SK-N-SH (cell line): Measurements from ENCODE around the gene IMMP1L. TPM values are rescaled to one million over a fixed set of nuclear protein-coding genes. Genes with fewer than 3 reads are reported as not detected.

Source experiments
- CTCF ChIA-PET: fragments of 300-600, 350-600 bp; formaldehyde crosslinking; extraction: SDS; loops from one replicate; lab custom pipeline; 2021; lab: Yijun Ruan, JAX
- POLR2A ChIA-PET: fragments of 350-600 bp; sonication (Branson Sonifier 250); formaldehyde crosslinking; extraction: SDS; loops from one replicate; lab custom pipeline; 2020; ENCODE audit warnings: antibody characterized with exemption, inconsistent platforms; lab: Yijun Ruan, JAX
- DNase-seq: peaks from one replicate; pipeline ENCODE4 v3.0.0; 2012
- H2AFZ ChIP-seq: fragments of 200-600 bp; sonication (generic); 2 replicates; pipeline ENCODE4 v1.8.1; 2016; ENCODE audit warnings: antibody characterized with exemption, mild to moderate bottlenecking, low read depth
- H3F3A ChIP-seq: fragments of 200-600 bp; sonication (generic); replicated peaks from 2 replicates; pipeline ENCODE3; 2016; ENCODE audit warnings: antibody characterized with exemption, mild to moderate bottlenecking; ENCODE audit not compliant: insufficient read depth
- H3K27ac ChIP-seq, 2 experiments: fragments of 200-500 bp in 1 of 2; fragments of 200-600 bp in 1 of 2; sonication (Bioruptor generic) in 1 of 2; sonication (generic), shearing (Covaris generic) in 1 of 2; 2 replicates each; pipeline versions ENCODE4 v1.5.1 to v1.6.1; 2014 to 2016; ENCODE audit warnings: low read depth in 2 of 2, inconsistent platforms in 1 of 2, low read length in 1 of 2, mild to moderate bottlenecking in 1 of 2, mixed read lengths in 1 of 2
- H3K27me3 ChIP-seq: fragments of 200-600 bp; sonication (generic), shearing (Covaris generic); 2 replicates; pipeline ENCODE4 v1.6.1; 2016; ENCODE audit warnings: mixed run types; ENCODE audit not compliant: insufficient read depth
- H3K36me3 ChIP-seq, 2 experiments: fragments of 200-500 bp in 1 of 2; fragments of 200-600 bp in 1 of 2; sonication (Bioruptor generic) in 1 of 2; sonication (generic) in 1 of 2; replicated peaks in 1 of 2; 2 replicates each; pipeline versions ENCODE3 to v1.5.1; 2014 to 2016; ENCODE audit warnings: low read length in 1 of 2, mild to moderate bottlenecking in 1 of 2; ENCODE audit not compliant: insufficient read depth in 2 of 2, control insufficient read depth in 1 of 2
- H3K4me1 ChIP-seq, 2 experiments: fragments of 200-500 bp in 1 of 2; fragments of 200-600 bp in 1 of 2; sonication (Bioruptor generic) in 1 of 2; sonication (generic), shearing (Covaris generic) in 1 of 2; 2 replicates each; pipeline versions ENCODE4 v1.5.1 to v1.6.1; 2014 to 2016; ENCODE audit warnings: low read depth in 1 of 2, low read length in 1 of 2, mixed run types in 1 of 2; ENCODE audit not compliant: insufficient read depth in 2 of 2, control insufficient read depth in 1 of 2
- H3K4me2 ChIP-seq: fragments of 200-600 bp; sonication (generic), shearing (Covaris generic); 2 replicates; pipeline ENCODE4 v1.6.1; 2017; ENCODE audit warnings: mixed run types
- H3K4me3 ChIP-seq, 2 experiments: fragments of 200-500 bp in 1 of 2; fragments of 200-600 bp in 1 of 2; sonication (Bioruptor generic) in 1 of 2; sonication (generic), shearing (Covaris generic) in 1 of 2; 2 replicates each; pipeline versions ENCODE4 v1.5.1 to v1.8.1; 2014 to 2016; ENCODE audit warnings: low read depth in 2 of 2, inconsistent platforms in 1 of 2, low read length in 1 of 2, mild to moderate bottlenecking in 1 of 2, mixed read lengths in 1 of 2, moderate library complexity in 1 of 2
- H3K79me2 ChIP-seq: fragments of 200-600 bp; sonication (generic); 2 replicates; pipeline ENCODE4 v1.8.1; 2017; ENCODE audit warnings: mild to moderate bottlenecking; ENCODE audit not compliant: insufficient read depth
- H3K9ac ChIP-seq: fragments of 200-600 bp; sonication (generic); 2 replicates; pipeline ENCODE4 v1.6.1; 2017; ENCODE audit warnings: mixed run types
- H3K9me2 ChIP-seq: fragments of 200-600 bp; sonication (generic); 2 replicates; pipeline ENCODE4 v1.6.1; 2017; ENCODE audit warnings: mixed run types
- H3K9me3 ChIP-seq: fragments of 200-600 bp; sonication (generic); 2 replicates; pipeline ENCODE4 v1.6.1; 2017; ENCODE audit warnings: mixed run types, mild to moderate bottlenecking, moderate library complexity
- H4K20me1 ChIP-seq: fragments of 200-600 bp; sonication (generic); 2 replicates; pipeline ENCODE4 v1.6.1; 2017; ENCODE audit warnings: mild to moderate bottlenecking, mixed run types; ENCODE audit not compliant: insufficient read depth
- EP300 ChIP-seq, 2 experiments: IDR thresholded peaks; 2 replicates each; pipeline versions ENCODE4 v1.4.0 to v1.6.1; 2012; ENCODE audit warnings: borderline replicate concordance in 1 of 2, low read depth in 1 of 2, low read length in 1 of 2
- EZH2phosphoT487 ChIP-seq: fragments of 200-600 bp; sonication (generic); IDR thresholded peaks from 2 replicates; pipeline ENCODE4 v1.6.1; 2017; ENCODE audit warnings: low read depth, mixed run types, mild to moderate bottlenecking, antibody characterized with exemption, moderate library complexity, borderline replicate concordance
- FOSL2 ChIP-seq: IDR thresholded peaks from 2 replicates; pipeline ENCODE4 v1.4.0; 2012; ENCODE audit warnings: low read depth, mild to moderate bottlenecking, moderate library complexity, borderline replicate concordance
- FOXJ3 ChIP-seq: sonication (generic); formaldehyde crosslinking; IDR thresholded peaks from 2 replicates; pipeline ENCODE4 v1.5.1; 2020; ENCODE audit warnings: mild to moderate bottlenecking, missing genetic modification reagents
- GABPA ChIP-seq: IDR thresholded peaks from 2 replicates; pipeline ENCODE4 v1.4.0; 2012; ENCODE audit warnings: low read depth, mild to moderate bottlenecking
- GATA2 ChIP-seq: sonication (generic); formaldehyde crosslinking; IDR thresholded peaks from 2 replicates; pipeline ENCODE4 v1.5.0; 2020; ENCODE audit warnings: mild to moderate bottlenecking, missing genetic modification reagents
- IRF3 ChIP-seq: fragments of 150-350 bp; IDR thresholded peaks from 2 replicates; pipeline ENCODE4 v1.6.1; 2016; ENCODE audit warnings: mild to moderate bottlenecking, low read depth, low read length
- MAX ChIP-seq: IDR thresholded peaks from 2 replicates; pipeline ENCODE4 v1.4.0; 2012; ENCODE audit warnings: low read depth
- POLR2AphosphoS5 ChIP-seq: IDR thresholded peaks from 2 replicates; pipeline ENCODE4 v1.6.1; 2012; ENCODE audit warnings: low read depth, low read length
- RAD21 ChIP-seq: IDR thresholded peaks from 2 replicates; pipeline ENCODE4 v1.6.1; 2012; ENCODE audit warnings: mild to moderate bottlenecking, low read length
- REST ChIP-seq: IDR thresholded peaks from 2 replicates; pipeline ENCODE4 v1.6.1; 2012; ENCODE audit warnings: mild to moderate bottlenecking, low read depth, low read length, moderate library complexity
- SIN3A ChIP-seq: IDR thresholded peaks from 2 replicates; pipeline ENCODE4 v1.6.1; 2012; ENCODE audit warnings: low read depth, mild to moderate bottlenecking, low read length, moderate library complexity, borderline replicate concordance
- TCF12 ChIP-seq: IDR thresholded peaks from 2 replicates; pipeline ENCODE4 v1.4.0; 2012
- TEAD4 ChIP-seq: IDR thresholded peaks from 2 replicates; pipeline ENCODE4 v1.4.0; 2012; ENCODE audit warnings: mild to moderate bottlenecking, borderline replicate concordance; ENCODE audit not compliant: insufficient read depth
- USF1 ChIP-seq: IDR thresholded peaks from 2 replicates; pipeline ENCODE4 v1.4.0; 2012; ENCODE audit warnings: low read depth, borderline replicate concordance
- USF2 ChIP-seq: fragments of 150-350 bp; IDR thresholded peaks from 2 replicates; pipeline ENCODE4 v1.6.1; 2017; ENCODE audit warnings: antibody characterized with exemption, low read length, low read depth, borderline replicate concordance
- ZBTB33 ChIP-seq: IDR thresholded peaks from 2 replicates; pipeline ENCODE4 v1.4.0; 2012; ENCODE audit warnings: low read depth, borderline replicate concordance
- WGBS: methylation state at CpG from one replicate; pipeline ENCODE4 v1.1.6; 2017; ENCODE audit warnings: low lambda C conversion rate; 5-methylcytosine and 5-hydroxymethylcytosine counted together
- polyA plus RNA-seq, 3 experiments: library from polyadenylated mRNA; depleted of rRNA; stranded (reverse); fragments of >200 nt; gene quantifications; 2 replicates each; pipeline ENCODE4 v1.2.3, GENCODE V29; 2012

Gene IMMP1L
- polyA plus RNA-seq, 1 of the 3 experiments (the other 2 are of a cell fraction), result 40.9 TPM

GRCh38 chr11:31500560-31500959 lies 8.9 kb downstream of the IMMP1L start:
- peaks cover 14 to 18% of the 10 kb centered on the region in 2 experiments for H3K36me3 ChIP-seq
- H3K4me2 ChIP-seq, result no peak overlapping the region
- POLR2A ChIA-PET, result no interaction called here
- no peaks in the 10 kb centered on the region for H3K9me2 ChIP-seq
- DNase-seq, result no peak
- 98% methylated on average over 2 of the region's 2 CpGs for WGBS
- H4K20me1 ChIP-seq, result no peaks in the 10 kb centered on the region
- peaks cover 0 to 4% of the 10 kb centered on the region in 2 experiments; a peak in 1 of 4 replicates for H3K4me1 ChIP-seq
- H3K79me2 ChIP-seq, result peaks cover 50% of the 10 kb centered on the region
- no peak overlapping the region for H3K4me3 ChIP-seq
- CTCF ChIA-PET, result no interaction called here
- TF ChIP-seq EP300 (IDR thresholded peaks at IDR 0.05; ENCODE audit: borderline replicate concordance in 1 of 2, low read depth in 1 of 2, low read length in 1 of 2) (no peak), POLR2AphosphoS5 (no peak), EZH2phosphoT487 (no peak), SIN3A (no peak), USF2 (no peak), FOXJ3 (CRISPR knock-in tag) (no peak), FOSL2 (no peak), MAX (no peak), USF1 (no peak), REST (no peak), ZBTB33 (no peak), TEAD4 (no peak), GATA2 (CRISPR knock-in tag) (no peak), IRF3 (no peak), GABPA (no peak), TCF12 (no peak), RAD21 (no peak)
- no peaks in the 10 kb centered on the region for H3K9me3 ChIP-seq
- no peak overlapping the region for H2AFZ ChIP-seq
- H3K9ac ChIP-seq, result no peak overlapping the region
- no peak overlapping the region for H3K27ac ChIP-seq
- no peaks in the 10 kb centered on the region for H3K27me3 ChIP-seq
- H3F3A ChIP-seq, result no peaks in the 10 kb centered on the region
